ENCODE data around the gene CTNNA1.

Gene CTNNA1

GRCh38 chr5:138943599-138944173 lies 190.5 kb downstream of the CTNNA1 start:
- CTCF ChIA-PET, result no interaction called here
- POLR2A ChIA-PET, result no interaction called here
- no peak for DNase-seq (ENCODE audit: extremely low spot score)
- TF ChIP-seq CTCF (IDR thresholded peaks at IDR 0.05; ENCODE audit: control extremely low read depth, extremely low read depth, low read depth, missing control alignments), result no peak

GRCh38 chr5:138944527-138945322 lies 191.5 kb downstream of the CTNNA1 start:
- no peak for DNase-seq (ENCODE audit: extremely low spot score)
- POLR2A ChIA-PET, result no interaction called here
- TF ChIP-seq CTCF (IDR thresholded peaks at IDR 0.05; ENCODE audit: control extremely low read depth, extremely low read depth, low read depth, missing control alignments), result no peak
- CTCF ChIA-PET, result no interaction called here

GRCh38 chr5:138945421-138946240 lies 192.4 kb downstream of the CTNNA1 start:
- ChIA-PET CTCF (no interaction called here), POLR2A (no interaction called here)
- no peak for DNase-seq (ENCODE audit: extremely low spot score)
- no peak for TF ChIP-seq CTCF (IDR thresholded peaks at IDR 0.05; ENCODE audit: control extremely low read depth, extremely low read depth, low read depth, missing control alignments)

GRCh38 chr5:138946241-138946623 lies 193.0 kb downstream of the CTNNA1 start:
- ChIA-PET POLR2A (no interaction called here), CTCF (no interaction called here)
- DNase-seq (ENCODE audit: extremely low spot score), result no peak
- TF ChIP-seq CTCF (IDR thresholded peaks at IDR 0.05; ENCODE audit: control extremely low read depth, extremely low read depth, low read depth, missing control alignments), result no peak

- TF ChIP-seq CTCF (IDR thresholded peaks at IDR 0.05; ENCODE audit: control extremely low read depth, extremely low read depth, low read depth, missing control alignments), result no peak
- ChIA-PET CTCF (interaction anchor here (1.2 kb wide), 1 partner anchor 25 kb away, joined by 3 read pairs; no protein-coding TSS in a partner anchor), POLR2A (no interaction called here)
- no peak for DNase-seq (ENCODE audit: extremely low spot score)
Measured at GRCh38 chr5:138946831-138947560, 193.8 kb downstream of the CTNNA1 start.

GRCh38 chr5:138947780-138948179 lies 194.6 kb downstream of the CTNNA1 start:
- POLR2A ChIA-PET, result no interaction called here
- CTCF ChIA-PET, result interaction anchor here (1.2 kb wide), 1 partner anchor 24 kb away, joined by 3 read pairs; no protein-coding TSS in a partner anchor
- DNase-seq (ENCODE audit: extremely low spot score), result no peak
- no peak for TF ChIP-seq CTCF (IDR thresholded peaks at IDR 0.05; ENCODE audit: control extremely low read depth, extremely low read depth, low read depth, missing control alignments)

All from GM10248 (cell line).